Left renal cortex interstitium (tissue), 4 donors: ENCODE data around the gene PTPDC1. TPM values are rescaled to one million over a fixed set of nuclear protein-coding genes. Genes with fewer than 3 reads are reported as not detected.

Experiments
- DNase-seq, 4 donors: peaks; one replicate each; pipeline ENCODE4 v3.0.0-alpha.2; 2013; ENCODE audit warnings: low read depth in 4 of 4, low spot score in 2 of 4, missing footprints in 1 of 4
- polyA plus RNA-seq, 4 donors: library from polyadenylated mRNA; unstranded; fragments of 120-200 nt; gene quantifications; one replicate each; pipeline ENCODE4 v1.2.1, GENCODE V29; 2013; ENCODE audit not compliant: insufficient read length in 4 of 4

The PTPDC1 gene, protein sequence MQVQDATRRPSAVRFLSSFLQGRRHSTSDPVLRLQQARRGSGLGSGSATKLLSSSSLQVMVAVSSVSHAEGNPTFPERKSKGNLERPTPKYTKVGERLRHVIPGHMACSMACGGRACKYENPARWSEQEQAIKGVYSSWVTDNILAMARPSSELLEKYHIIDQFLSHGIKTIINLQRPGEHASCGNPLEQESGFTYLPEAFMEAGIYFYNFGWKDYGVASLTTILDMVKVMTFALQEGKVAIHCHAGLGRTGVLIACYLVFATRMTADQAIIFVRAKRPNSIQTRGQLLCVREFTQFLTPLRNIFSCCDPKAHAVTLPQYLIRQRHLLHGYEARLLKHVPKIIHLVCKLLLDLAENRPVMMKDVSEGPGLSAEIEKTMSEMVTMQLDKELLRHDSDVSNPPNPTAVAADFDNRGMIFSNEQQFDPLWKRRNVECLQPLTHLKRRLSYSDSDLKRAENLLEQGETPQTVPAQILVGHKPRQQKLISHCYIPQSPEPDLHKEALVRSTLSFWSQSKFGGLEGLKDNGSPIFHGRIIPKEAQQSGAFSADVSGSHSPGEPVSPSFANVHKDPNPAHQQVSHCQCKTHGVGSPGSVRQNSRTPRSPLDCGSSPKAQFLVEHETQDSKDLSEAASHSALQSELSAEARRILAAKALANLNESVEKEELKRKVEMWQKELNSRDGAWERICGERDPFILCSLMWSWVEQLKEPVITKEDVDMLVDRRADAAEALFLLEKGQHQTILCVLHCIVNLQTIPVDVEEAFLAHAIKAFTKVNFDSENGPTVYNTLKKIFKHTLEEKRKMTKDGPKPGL
- polyA plus RNA-seq = 10 to 100 TPM in 3 of 4 donors, 1 to 10 TPM in 1; 8.6 to 16.1 (median 12.3) TPM

GRCh38 chr9:94084314-94084713, at the start of gene PTPDC1:
Gene PTPDC1, plus strand, starts transcription at chr9:94084464. Its CDS starts 67 bp downstream, at chr9:94084531.
- no peak for DNase-seq

DNA sequence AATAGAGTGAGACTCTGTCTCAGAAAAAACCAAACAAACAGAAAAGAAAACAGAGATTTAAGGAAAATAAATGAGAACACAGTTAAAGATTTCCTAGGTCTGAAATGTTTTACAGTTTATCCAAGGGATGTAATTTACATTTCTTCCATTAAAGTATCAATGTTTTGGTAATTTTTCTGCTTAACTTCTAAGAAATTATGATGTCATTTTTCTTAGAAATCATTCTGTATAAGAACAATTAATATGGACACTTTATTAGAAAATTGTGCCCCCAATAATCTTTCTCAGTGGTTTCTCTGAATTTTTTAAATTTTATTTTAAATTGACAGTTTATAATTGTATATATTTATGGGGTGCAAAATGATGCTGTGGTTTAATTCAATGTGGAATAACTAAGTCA, 49.8 kb upstream of the PTPDC1 start:
- no peak for DNase-seq

DNA sequence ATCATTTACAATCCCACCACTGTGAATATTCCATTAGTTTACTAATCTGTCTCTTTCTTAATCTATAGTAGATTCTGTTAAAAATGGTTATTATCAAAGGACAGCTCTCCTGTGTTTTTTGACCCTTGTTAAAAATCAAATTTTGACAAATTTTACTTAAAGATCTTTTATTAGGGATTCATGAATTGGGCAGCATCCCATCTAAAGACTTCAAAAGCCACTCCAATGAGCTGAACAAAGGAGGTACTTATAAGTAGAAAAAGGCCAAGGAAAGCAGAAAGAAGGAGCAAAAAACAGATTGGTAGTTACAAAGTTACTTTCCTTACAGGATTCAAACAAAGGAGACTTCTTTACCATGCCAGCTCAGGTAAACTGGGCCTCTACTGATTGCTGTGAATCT, 44.5 kb upstream of the PTPDC1 start:
- DNase-seq = no peak

DNA sequence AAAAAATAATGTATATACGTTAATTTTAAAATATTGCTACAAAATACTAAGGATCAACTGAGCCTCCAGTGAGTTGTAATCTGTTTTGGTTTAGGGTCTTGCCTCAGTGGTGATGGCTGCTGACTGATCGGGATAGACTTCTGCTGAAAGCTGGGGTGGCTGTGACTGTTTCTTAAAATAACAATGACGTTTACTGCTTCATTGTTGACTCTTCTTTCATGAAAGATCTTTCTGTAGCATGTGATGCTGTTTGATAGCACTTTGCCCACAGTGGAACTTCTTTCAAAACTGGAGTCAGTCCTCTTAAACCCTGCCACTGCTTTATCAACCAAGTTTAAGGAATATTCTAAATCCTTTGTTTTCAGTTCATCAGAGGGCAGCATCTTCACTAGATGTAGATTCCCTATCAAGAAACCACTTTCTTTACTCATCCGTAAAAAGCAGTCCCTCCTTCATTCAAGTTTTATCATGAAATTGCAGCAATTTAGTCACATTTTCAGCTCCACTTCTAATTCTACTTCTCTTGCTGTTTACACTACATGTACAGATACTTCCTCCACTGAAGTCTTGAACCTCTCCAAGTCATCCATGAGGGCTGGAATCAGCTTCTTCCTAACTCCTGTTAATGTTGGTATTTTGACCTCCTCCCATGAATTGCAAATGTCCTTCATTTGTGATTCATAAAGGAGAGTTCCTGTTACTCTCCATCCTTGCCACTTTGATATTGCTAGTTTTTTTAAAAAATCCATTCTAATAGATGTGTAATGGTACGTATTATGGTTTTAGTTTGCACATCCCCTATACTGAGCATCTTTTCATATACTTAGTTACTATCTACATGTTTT, 41.5 kb upstream of the PTPDC1 start:
- no peak for DNase-seq

- no peak for DNase-seq
These were observed 29.5 kb upstream of the PTPDC1 start for GRCh38 chr9:94054716-94055115.

DNA sequence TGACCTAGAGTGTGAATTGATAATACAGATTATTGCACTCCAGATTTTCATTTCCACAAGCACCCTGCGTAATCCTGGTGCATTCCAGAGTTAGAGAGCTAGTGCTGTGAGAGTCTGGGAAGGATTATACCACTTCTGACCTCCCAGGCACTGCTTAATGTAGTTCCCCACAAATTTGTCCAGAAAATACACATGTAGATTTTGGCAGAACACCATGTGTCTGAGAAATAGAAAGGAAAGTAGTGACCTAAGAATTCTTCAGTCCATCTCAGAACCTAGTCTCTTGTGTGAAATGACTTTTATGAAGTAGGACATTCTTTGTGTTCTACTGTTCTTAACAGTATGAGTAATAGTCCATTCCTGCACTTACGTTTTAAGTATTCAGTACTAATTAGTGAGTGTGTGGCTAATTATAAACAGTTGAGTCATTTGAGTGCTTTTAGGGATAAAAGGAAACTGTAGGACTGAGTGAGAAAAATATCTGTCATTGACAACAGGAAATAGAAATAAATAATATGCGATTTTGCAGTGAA, 27.8 kb upstream of the PTPDC1 start:
- no peak for DNase-seq

DNA sequence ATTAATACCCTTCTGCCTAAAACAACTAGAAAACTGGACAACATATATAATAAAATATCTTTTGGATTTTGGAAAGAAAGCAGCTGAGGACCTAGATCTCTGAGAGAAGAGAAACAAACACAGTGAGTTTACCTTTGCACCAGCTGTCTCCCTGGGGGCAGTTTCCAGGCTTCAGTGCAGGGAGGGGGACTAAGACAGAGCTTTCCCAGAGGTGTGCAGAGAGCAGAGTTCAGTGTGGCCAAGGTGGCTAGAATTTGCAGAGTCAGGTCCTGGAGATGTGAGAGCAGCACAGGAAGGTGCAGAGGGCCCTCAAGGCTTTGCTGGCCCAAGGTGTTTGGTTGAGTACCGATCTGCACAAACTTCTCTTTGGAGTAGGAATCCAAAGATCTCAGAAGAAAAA, 26.3 kb upstream of the PTPDC1 start:
- DNase-seq = no peak

- DNase-seq = no peak
These were observed 22.4 kb upstream of the PTPDC1 start for GRCh38 chr9:94061864-94062263.

GRCh38 chr9:94065535-94065961, 18.7 kb upstream of the PTPDC1 start:
- DNase-seq = peak in 3 of 4 donors; percentile 55 to 65 (median 59)

DNA sequence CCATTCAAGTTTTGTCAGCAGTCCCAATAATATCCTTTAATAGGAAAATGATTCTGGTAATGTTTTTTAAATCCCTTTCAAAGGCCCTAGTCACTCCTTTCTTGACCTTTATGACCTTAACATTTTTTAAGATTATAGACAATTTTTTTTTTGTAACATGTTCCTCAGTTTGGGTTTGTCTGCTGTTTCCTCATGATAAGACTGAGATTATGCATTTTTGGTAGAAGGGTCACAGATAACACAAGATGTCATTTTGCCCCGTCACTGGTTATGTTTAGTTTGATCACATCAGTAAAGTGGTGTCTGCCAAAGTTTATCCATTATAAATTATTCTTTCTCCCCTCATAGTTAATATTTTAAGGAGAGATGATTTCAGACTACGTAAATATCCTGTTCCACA, 16.0 kb upstream of the PTPDC1 start:
- DNase-seq = no peak

DNA sequence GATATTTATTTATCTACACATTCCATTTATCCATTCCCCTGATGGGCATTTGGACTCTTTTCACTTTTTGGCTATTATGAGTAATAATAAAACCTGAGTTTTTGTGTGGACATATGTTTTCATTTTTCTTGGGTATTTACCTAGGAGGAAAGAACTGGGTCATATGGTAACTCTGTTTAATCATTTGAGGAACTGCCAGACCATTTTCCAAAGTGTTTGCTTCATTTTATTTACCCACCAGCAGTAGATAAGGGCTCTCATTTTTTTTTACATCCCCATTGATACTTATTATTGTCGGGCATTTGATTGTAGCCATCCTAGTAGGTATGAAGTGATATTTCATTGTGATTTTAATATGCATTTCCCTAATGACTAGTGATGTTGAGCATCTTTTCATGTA, 7.7 kb upstream of the PTPDC1 start:
- no peak for DNase-seq

GRCh38 chr9:94078086-94078485, 6.2 kb upstream of the PTPDC1 start:
- no peak for DNase-seq

GRCh38 chr9:94079236-94079635, 5.0 kb upstream of the PTPDC1 start:
- no peak for DNase-seq

DNA sequence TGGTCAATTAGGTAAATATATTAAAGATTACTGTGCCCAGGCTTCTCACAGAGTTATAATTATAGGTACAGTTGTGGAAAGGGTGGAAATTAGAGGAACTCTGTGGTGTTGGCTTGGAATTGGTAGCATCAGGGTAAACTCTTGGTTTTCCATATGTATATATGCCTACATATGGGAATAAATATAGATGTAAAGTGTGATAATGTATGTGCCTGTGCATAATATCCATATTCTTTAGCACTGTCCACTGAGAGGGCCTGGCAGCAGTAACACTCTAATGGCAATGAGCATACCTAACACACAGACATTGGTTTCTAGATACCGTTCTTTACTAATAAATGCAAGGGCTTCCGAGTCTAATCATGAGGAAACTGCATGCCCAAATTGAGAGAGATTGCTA, 4.0 kb upstream of the PTPDC1 start:
- no peak for DNase-seq

DNA sequence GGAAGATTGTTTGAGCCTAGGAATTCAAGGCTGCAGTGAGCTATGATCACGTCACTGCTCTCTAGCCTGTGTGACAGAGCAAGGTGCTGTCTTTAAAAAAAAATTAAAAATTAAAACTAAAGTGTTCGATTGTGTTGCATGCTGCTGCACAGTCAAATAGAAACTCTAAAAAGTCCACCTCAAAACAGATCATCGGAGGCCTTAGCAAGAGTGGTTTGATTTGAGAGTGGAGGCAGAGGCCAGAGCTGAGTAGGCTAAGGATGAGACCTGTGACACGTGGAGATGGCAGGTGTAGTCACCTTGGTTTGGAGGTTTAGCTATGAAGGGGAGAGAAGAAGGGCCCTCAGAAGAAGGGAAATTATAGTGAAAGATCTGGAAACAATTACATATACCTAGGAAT, 2.8 kb upstream of the PTPDC1 start:
- DNase-seq = no peak

DNA sequence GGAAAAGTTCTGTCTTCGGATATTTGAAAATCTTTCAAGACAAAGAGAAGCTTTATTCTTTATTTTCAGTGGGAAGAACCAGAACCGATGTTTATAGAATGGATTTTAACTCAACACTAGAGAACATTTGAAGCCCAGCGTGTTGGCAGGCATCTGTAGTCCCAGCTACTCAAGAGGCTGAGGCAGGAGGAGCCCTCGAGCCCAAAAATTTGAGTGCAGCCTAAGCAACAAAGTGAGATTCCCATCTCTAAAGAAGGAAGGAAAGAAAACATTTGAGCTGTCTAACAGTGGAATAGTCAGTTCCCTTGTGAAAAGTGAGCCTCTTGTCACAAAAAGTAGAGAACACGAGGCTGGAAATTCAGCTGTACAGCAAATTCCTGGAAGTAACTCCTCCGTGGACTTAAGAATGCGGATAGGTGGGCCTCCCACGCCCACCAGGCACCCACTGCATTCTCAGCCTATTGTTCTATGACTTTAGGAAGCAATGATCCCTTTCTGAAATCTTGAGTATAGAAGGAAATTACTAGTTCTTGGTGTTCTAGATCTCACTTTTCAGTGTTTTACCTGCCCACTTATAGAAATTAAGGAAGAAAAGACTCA, 2.3 kb upstream of the PTPDC1 start:
- no peak for DNase-seq

- DNase-seq = no peak
These were observed 1.7 kb upstream of the PTPDC1 start for GRCh38 chr9:94082553-94082952.

GRCh38 chr9:94082956-94083355, 1.3 kb upstream of the PTPDC1 start:
- DNase-seq = no peak

GRCh38 chr9:94083384-94083783, 880 bp upstream of the PTPDC1 start:
- no peak for DNase-seq

GRCh38 chr9:94085062-94085639, 887 bp downstream of the PTPDC1 start:
- DNase-seq = no peak
